Astrocyte of the cerebellum (primary cell): Measurements from ENCODE around the gene SLC39A11.
"Not testable (repeated sequence)": the region's sequence is repeated elsewhere in the genome, so short reads cannot be mapped to it uniquely, and the experiment has no call there.

Source experiments
- DNase-seq: peaks from one replicate; pipeline ENCODE4 v3.0.0-alpha.2; 2011; ENCODE audit warnings: low read depth
- H3K4me3 ChIP-seq: 2 replicates; pipeline ENCODE4 v1.5.1; 2011; ENCODE audit warnings: mild to moderate bottlenecking, low read depth, low read length, moderate library complexity
- CTCF ChIP-seq: IDR thresholded peaks from 2 replicates; pipeline ENCODE4 v1.5.1; 2012; ENCODE audit warnings: low read length, low read depth, moderate library complexity, mild to moderate bottlenecking; ENCODE audit errors: missing control alignments
- in situ Hi-C: cut with HindIII; loops from 2 replicates; pipeline ENCODE4 v1.10.0; 2017; ENCODE audit warnings: low sequenced_read_pairs

SLC39A11 gene

DNA sequence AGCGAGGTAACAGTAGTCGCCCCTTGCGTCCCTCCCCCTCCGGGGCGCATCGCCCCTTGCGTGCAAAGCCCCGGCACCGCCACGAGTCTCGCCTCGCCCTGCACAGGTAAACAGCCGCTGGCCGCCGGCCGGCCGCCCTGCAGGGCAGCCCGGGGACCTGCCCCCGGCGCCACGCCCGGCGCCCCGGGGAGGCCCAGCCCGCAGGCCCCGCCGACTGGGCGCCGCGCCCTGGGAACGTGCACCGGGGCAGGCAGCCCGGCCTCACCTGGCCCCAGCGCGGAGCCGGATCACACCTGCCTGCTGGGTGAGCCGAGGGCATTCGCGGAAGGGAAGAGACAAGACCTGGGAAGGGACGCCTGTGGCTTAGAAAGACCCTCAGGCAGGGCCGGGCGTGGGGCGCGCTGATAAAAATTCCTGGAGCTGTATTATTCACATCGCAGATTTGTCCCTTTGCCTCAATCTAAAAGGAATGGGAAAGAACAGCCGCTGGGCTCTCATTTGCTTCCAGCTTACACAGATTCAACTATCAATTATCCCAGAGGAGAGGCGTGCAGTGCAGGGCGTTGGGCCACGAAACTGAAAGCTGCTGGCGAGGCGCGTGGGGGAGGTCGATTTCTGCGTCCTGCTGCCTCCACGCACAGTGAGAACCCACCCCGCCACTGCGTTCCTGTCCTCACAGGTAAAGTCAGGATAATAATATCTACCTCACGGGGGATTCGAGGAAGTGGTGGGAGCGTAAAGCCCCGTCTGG, 451.9 kb downstream of the SLC39A11 start:
- DNase-seq = no peak
- in situ Hi-C loops = no loop called here
- no peak overlapping the region for H3K4me3 ChIP-seq
- TF ChIP-seq CTCF = no peak

- TF ChIP-seq CTCF = no peak
- no peak for DNase-seq
- no peak overlapping the region for H3K4me3 ChIP-seq
- in situ Hi-C loops = no loop called here
Measured at GRCh38 chr17:72639711-72640110, 452.8 kb downstream of the SLC39A11 start.

- H3K4me3 ChIP-seq, in situ Hi-C loops, DNase-seq: not testable (repeated sequence)
Measured at GRCh38 chr17:72638932-72639331, 453.6 kb downstream of the SLC39A11 start.

GRCh38 chr17:72635034-72635635, 457.4 kb downstream of the SLC39A11 start:
- DNase-seq = no peak
- no peak for TF ChIP-seq CTCF
- H3K4me3 ChIP-seq = no peak overlapping the region
- in situ Hi-C loops = no loop called here

DNA sequence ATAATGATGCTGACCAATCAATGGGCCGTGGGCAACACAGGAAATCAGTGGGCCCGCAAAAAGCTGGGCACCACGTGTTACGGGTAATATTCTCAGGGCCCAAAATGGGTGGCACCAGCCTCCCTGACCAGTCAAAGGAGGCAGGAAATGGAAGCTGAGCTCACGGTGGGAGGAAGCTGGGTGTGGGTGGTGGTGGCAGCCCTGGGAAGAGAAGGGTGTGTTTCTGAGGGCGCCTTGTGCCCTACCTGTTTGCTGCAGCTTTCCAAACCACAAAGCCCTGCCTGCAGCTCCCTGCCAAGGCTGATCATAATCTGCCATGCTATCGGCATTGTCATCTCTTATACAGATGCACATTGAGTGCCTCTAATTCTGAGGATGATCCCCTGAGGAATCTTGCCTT, 457.9 kb downstream of the SLC39A11 start:
- DNase-seq = no peak
- H3K4me3 ChIP-seq = no peak overlapping the region
- no peak for TF ChIP-seq CTCF
- in situ Hi-C loops = no loop called here

- no peak for DNase-seq
- no peak for TF ChIP-seq CTCF
- no peak overlapping the region for H3K4me3 ChIP-seq
- in situ Hi-C loops = no loop called here
Measured at GRCh38 chr17:72631949-72632684, 460.4 kb downstream of the SLC39A11 start.

GRCh38 chr17:72631568-72631948, 460.9 kb downstream of the SLC39A11 start:
- no peak for DNase-seq
- no peak for TF ChIP-seq CTCF
- in situ Hi-C loops = no loop called here
- H3K4me3 ChIP-seq = no peak overlapping the region
